Spleen (tissue), 11 donors: ENCODE results near the gene NFE2. TPM values are rescaled to one million over a fixed set of nuclear protein-coding genes. Genes with fewer than 3 reads are reported as not detected.

Experiments used
- DNase-seq: peaks from one replicate; pipeline ENCODE4 v3.0.0-alpha.2; 2020
- H3K27ac ChIP-seq, 8 donors: fragments of 200-600 bp; sonication (generic) in 7 of 8; 1 replicate in 4 of 8; 2 replicates in 4 of 8; pipeline versions ENCODE4 v1.5.0 to v1.8.0; 2016 to 2021; ENCODE audit warnings: inconsistent platforms in 4 of 8, mild to moderate bottlenecking in 4 of 8, moderate library complexity in 1 of 8
- H3K27me3 ChIP-seq, 7 donors: fragments of 200-600 bp; sonication (generic) in 6 of 7; replicated peaks in 1 of 7; 1 replicate in 4 of 7; 2 replicates in 3 of 7; pipeline versions ENCODE4 v1.5.0 to v1.8.0; 2016 to 2021; ENCODE audit warnings: inconsistent platforms in 3 of 7, mild to moderate bottlenecking in 1 of 7
- H3K36me3 ChIP-seq, 6 donors: fragments of 200-600 bp; sonication (generic) in 5 of 6; 1 replicate in 4 of 6; 2 replicates in 2 of 6; pipeline versions ENCODE4 v1.5.0 to v1.8.0; 2016 to 2021; ENCODE audit warnings: inconsistent platforms in 2 of 6
- H3K4me1 ChIP-seq, 6 donors: fragments of 200-600 bp; sonication (generic) in 5 of 6; 1 replicate in 3 of 6; 2 replicates in 3 of 6; pipeline versions ENCODE4 v1.5.0 to v1.8.0; 2016 to 2021; ENCODE audit warnings: inconsistent platforms in 3 of 6
- H3K4me3 ChIP-seq, 8 donors: fragments of 200-600 bp; sonication (generic) in 7 of 8; 1 replicate in 4 of 8; 2 replicates in 4 of 8; pipeline versions ENCODE4 v1.5.0 to v1.8.0; 2016 to 2021; ENCODE audit warnings: inconsistent platforms in 4 of 8, mild to moderate bottlenecking in 4 of 8, moderate library complexity in 2 of 8
- H3K9me3 ChIP-seq, 8 donors: fragments of 200-600 bp; sonication (generic) in 7 of 8; 1 replicate in 4 of 8; 2 replicates in 4 of 8; pipeline versions ENCODE4 v1.5.0 to v1.8.0; 2016 to 2021; ENCODE audit warnings: inconsistent platforms in 4 of 8
- POLR2A ChIP-seq, 3 donors: fragments of 450-650 bp; IDR thresholded peaks; one replicate each; pipeline ENCODE4 v1.5.1; 2017; ENCODE audit warnings: antibody characterized with exemption in 3 of 3, mild to moderate bottlenecking in 1 of 3
- POLR2AphosphoS5 ChIP-seq, 3 donors: sonication (generic); formaldehyde crosslinking; IDR thresholded peaks; one replicate each; pipeline ENCODE4 v1.5.1; 2017; ENCODE audit warnings: antibody characterized with exemption in 3 of 3
- WGBS, 5 donors: extraction: QIAGEN DNeasy Blood & Tissue Kit in 3 of 5; methylation state at CpG; one replicate each; pipeline versions ENCODE4 v1.1.5 to v1.1.7; 2013 to 2018; 5-methylcytosine and 5-hydroxymethylcytosine counted together
- intact Hi-C: fragments of 100-400 bp; cut with DNase I; formaldehyde crosslinking; loops from one replicate; pipeline ENCODE4 v1.15.0; 2023; ENCODE audit warnings: low total_unique reads
- polyA plus RNA-seq, 3 donors: library from polyadenylated mRNA; stranded (reverse); fragments of 200-250 nt; gene quantifications; one replicate each; pipeline ENCODE4 v1.2.1, GENCODE V29; 2013
- total RNA-seq, 7 donors: library from RNA; depleted of rRNA in 3 of 7; stranded (reverse); fragments of >200 nt in 3 of 7; fragmentation: NEBNext Ultra II Directional in 4 of 7; extraction: Animal tissue kit (Norgen Biotek cat#: 25700) in 4 of 7; gene quantifications; one replicate each; pipeline versions ENCODE4 v1.1.0 to v1.2.1, GENCODE V29; 2016 to 2021
- TF ChIP-seq, protein P1 (sequence below), 11 experiments: fragments of 200-600 bp in 7 of 11; fragments of 450-650 bp in 4 of 11; sonication (generic) in 4 of 11; IDR thresholded peaks in 8 of 11; conservative IDR thresholded peaks in 3 of 11; 1 replicate in 7 of 11; 2 replicates in 4 of 11; pipeline versions ENCODE4 v1.4.0 to v1.8.0; 2016 to 2021; ENCODE audit warnings: antibody characterized with exemption in 11 of 11, inconsistent platforms in 4 of 11, mild to moderate bottlenecking in 1 of 11
- donor health status: healthy with polysubstance abuse.
- donor health status: DM: no; HTN: no; CAD: no; lungs with moderate emphysema.
- donor health status: DM: no; HTN: no; CAD: no.
- donor health status: Bipolar disorder and iron deficiency.
- donor health status: healthy.
- donor health status: DM: no; HTN: no; CAD: no.
- donor health status: DM: yes; HTN: yes; CAD: no.

Gene NFE2
- total and polyA plus RNA-seq, 10 donors: 2.4 to 93.7 (median 24.7) TPM

DNA sequence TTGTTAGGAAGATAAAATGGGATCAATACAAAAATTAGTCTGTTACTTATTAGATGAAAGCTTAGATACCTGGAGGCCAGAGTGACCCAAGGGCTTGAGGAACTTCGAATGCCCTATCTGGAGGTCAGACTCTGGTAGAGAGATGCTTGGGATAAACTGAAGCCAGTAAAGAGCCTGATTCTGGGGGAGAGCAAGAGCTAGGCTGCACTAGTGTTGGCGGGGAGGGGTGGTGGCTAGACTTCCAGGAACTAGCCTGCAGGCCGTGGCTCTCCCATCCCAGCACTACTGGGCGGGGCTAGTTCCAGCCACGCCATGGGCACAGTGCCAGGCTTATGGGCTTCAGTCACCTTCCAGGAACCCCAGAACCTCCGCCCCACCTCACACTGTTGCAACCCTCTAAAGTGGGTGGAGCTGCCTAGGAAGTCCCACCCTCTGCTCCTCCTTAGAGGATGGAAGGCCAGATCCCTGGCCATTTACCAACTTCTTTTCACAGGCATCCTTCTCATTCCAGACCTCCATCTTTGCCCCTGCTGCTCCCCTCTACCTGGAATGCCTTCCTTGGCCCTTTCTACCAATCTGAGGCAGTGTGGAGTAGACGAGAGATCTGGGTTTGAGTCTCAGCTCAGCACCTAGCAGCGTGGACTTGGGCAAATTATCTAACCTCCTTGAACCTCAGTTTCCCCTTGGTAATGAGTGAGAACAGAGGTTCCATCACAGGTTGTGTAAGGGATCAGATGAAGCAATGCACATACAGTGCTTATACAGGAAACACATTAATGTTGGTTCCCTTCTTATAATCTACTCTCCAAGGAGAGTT lies 6.3 kb upstream of the NFE2 start:
- H3K4me1 ChIP-seq: peaks cover 3 to 60% (median 20%) of the 10 kb centered on the region in 6 donors
- H3K27me3 ChIP-seq: peaks cover 0 to 28% (median 5%) of the 10 kb centered on the region in 7 donors
- peak; percentile 70 to 89 (median 76) for TF ChIP-seq POLR2AphosphoS5 (IDR thresholded peaks at IDR 0.05)
- peak in 1 of 3 donors; percentile 51 for TF ChIP-seq POLR2A (IDR thresholded peaks at IDR 0.05)
- TF ChIP-seq, protein P1, sequence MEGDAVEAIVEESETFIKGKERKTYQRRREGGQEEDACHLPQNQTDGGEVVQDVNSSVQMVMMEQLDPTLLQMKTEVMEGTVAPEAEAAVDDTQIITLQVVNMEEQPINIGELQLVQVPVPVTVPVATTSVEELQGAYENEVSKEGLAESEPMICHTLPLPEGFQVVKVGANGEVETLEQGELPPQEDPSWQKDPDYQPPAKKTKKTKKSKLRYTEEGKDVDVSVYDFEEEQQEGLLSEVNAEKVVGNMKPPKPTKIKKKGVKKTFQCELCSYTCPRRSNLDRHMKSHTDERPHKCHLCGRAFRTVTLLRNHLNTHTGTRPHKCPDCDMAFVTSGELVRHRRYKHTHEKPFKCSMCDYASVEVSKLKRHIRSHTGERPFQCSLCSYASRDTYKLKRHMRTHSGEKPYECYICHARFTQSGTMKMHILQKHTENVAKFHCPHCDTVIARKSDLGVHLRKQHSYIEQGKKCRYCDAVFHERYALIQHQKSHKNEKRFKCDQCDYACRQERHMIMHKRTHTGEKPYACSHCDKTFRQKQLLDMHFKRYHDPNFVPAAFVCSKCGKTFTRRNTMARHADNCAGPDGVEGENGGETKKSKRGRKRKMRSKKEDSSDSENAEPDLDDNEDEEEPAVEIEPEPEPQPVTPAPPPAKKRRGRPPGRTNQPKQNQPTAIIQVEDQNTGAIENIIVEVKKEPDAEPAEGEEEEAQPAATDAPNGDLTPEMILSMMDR (IDR thresholded peaks at IDR 0.05 in 8 of 11, conservative IDR thresholded peaks at IDR 0.05 in 3 of 11): no peak
- DNase-seq: peak; percentile 95
- peak overlapping the region in 1 of 8 donors; percentile 6 for H3K4me3 ChIP-seq
- 25 to 46% (median 33%) methylated on average over 8 of the region's 8 CpGs for WGBS, 5 donors
- H3K9me3 ChIP-seq: no peaks in the 10 kb centered on the region
- no peaks in the 10 kb centered on the region for H3K36me3 ChIP-seq
- H3K27ac ChIP-seq: peak overlapping the region in 7 of 8 donors; percentile 46 to 94 (median 84)
- intact Hi-C loops: no loop called here

DNA sequence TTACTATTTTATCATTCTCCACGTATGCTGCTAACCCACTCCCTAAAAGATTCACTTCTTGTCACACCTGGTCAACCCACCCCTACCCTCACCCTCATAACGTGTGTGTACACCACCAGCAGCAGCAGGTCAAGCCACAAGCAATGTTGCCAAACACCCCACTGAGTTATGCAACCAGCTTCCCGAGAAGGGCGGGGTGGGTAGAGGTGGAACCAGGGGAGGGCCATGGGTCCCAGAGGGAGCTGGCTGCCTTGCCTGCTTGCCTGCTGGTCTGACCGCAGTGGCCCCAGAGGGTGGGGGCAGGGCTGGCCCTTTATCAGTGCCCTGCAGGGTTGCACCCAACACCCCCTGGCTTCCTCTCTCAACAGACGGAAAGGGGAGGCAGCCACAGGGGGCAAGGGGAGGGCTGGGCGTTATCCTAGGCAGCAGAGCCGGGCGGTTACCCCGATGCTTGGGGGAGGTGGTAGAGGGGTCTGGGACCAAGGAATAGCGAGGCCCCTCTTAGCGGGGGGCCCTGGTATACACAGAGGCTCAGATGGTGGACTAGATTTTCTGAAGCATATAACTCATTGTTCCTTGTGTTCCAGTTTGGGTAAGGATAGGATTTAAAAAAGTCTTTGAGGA lies 3.5 kb upstream of the NFE2 start:
- DNase-seq: peak; percentile 96
- H3K9me3 ChIP-seq: no peaks in the 10 kb centered on the region
- peaks cover 0 to 57% (median 23%) of the 10 kb centered on the region in 7 donors for H3K27me3 ChIP-seq
- peak overlapping the region in 7 of 8 donors; percentile 61 to 94 (median 82) for H3K27ac ChIP-seq
- TF ChIP-seq POLR2AphosphoS5 (IDR thresholded peaks at IDR 0.05) (peak; percentile 73 to 92 (median 84)), POLR2A (IDR thresholded peaks at IDR 0.05) (no peak)
- TF ChIP-seq, protein P1 (IDR thresholded peaks at IDR 0.05 in 8 of 11, conservative IDR thresholded peaks at IDR 0.05 in 3 of 11): peak in 2 of 11 experiments; percentile 15 to 23
- no peaks in the 10 kb centered on the region for H3K36me3 ChIP-seq
- peaks cover 7 to 78% (median 29%) of the 10 kb centered on the region in 6 donors for H3K4me1 ChIP-seq
- 2 to 6% (median 5%) methylated on average over 12 of the region's 12 CpGs for WGBS, 5 donors
- intact Hi-C loops: no loop called here
- H3K4me3 ChIP-seq: peak overlapping the region in 2 of 8 donors; percentile 5 to 51

DNA sequence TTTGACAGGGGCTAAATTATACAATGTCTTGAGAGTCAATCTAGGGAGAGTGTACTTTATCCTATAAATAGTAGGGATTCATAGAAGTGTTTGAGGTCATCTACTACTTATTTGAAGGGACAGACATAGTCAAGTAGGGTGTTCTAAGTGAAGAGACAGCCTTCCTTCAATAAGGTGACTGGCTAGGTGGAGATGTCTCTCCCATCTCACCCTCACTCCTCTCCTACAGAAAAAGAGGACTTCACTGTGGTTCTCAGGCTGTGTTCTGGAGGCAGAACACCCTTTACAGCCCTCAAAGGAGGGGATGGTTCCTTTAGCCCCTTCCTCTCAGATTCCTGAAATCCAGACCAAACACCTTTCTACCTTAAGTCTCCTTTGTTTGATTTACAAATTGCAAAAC lies 2.8 kb upstream of the NFE2 start:
- peak overlapping the region in 7 of 8 donors; percentile 10 to 94 (median 82) for H3K27ac ChIP-seq
- DNase-seq: no peak
- peak overlapping the region in 2 of 8 donors; percentile 5 to 51 for H3K4me3 ChIP-seq
- no peaks in the 10 kb centered on the region for H3K36me3 ChIP-seq
- intact Hi-C loops: no loop called here
- peaks cover 7 to 78% (median 29%) of the 10 kb centered on the region in 6 donors for H3K4me1 ChIP-seq
- TF ChIP-seq, protein P1 (IDR thresholded peaks at IDR 0.05 in 8 of 11, conservative IDR thresholded peaks at IDR 0.05 in 3 of 11): no peak
- TF ChIP-seq POLR2AphosphoS5 (IDR thresholded peaks at IDR 0.05) (no peak), POLR2A (IDR thresholded peaks at IDR 0.05) (no peak)
- H3K27me3 ChIP-seq: peaks cover 0 to 63% (median 28%) of the 10 kb centered on the region in 7 donors
- no peaks in the 10 kb centered on the region for H3K9me3 ChIP-seq
